Transverse colon (tissue), 3 donors: ENCODE measurements around the gene GMDS.

Experiments used
- CTCF ChIP-seq, 5 experiments: fragments of 200-600 bp in 3 of 5; fragments of 450-650 bp in 2 of 5; sonication (generic) in 3 of 5; IDR thresholded peaks; 1 replicate in 2 of 5; 2 replicates in 3 of 5; pipeline ENCODE4 v1.5.1; 2016 to 2017; ENCODE audit warnings: antibody characterized with exemption in 5 of 5, inconsistent platforms in 3 of 5, mild to moderate bottlenecking in 2 of 5, moderate library complexity in 1 of 5
- EP300 ChIP-seq: sonication (generic); formaldehyde crosslinking; IDR thresholded peaks from one replicate; pipeline ENCODE4 v1.6.1; 2017; ENCODE audit warnings: antibody characterized with exemption, low read depth
- POLR2A ChIP-seq: fragments of 450-650 bp; IDR thresholded peaks from one replicate; pipeline ENCODE4 v1.6.1; 2016; ENCODE audit warnings: antibody characterized with exemption, mild to moderate bottlenecking, moderate library complexity

GRCh38 chr6:1917626-1918371 lies 327.6 kb downstream of the GMDS start:
- TF ChIP-seq EP300, result no peak
- TF ChIP-seq CTCF (IDR thresholded peaks at IDR 0.05), result no peak
- TF ChIP-seq POLR2A, result no peak
